GM12891 (cell line): ENCODE data around the gene C12orf43. TPM values are rescaled to one million over a fixed set of nuclear protein-coding genes. Genes with fewer than 3 reads are reported as not detected.
"Not testable (repeated sequence)": the region's sequence is repeated elsewhere in the genome, so short reads cannot be mapped to it uniquely, and the experiment has no call there.

ENCODE experiments used
- DNase-seq: peaks from one replicate; pipeline ENCODE4 v3.0.0; 2011; ENCODE audit warnings: low spot score; ENCODE audit not compliant: insufficient read length
- FAIRE-seq: peaks from 2 replicates; lab custom pipeline; 2011; peaks lifted over from hg19 to GRCh38; lab: Jason Lieb, UNC
- PAX5 ChIP-seq: IDR thresholded peaks from 2 replicates; pipeline ENCODE4 v1.6.1; 2011; ENCODE audit warnings: low read length, moderate library complexity, mild to moderate bottlenecking; ENCODE audit not compliant: insufficient read depth, severe bottlenecking
- POLR2A ChIP-seq: IDR thresholded peaks from 2 replicates; pipeline ENCODE4 v1.6.1; 2011; ENCODE audit warnings: low read depth, low read length, control low read depth
- POLR2AphosphoS5 ChIP-seq: IDR thresholded peaks from 2 replicates; pipeline ENCODE4 v1.6.1; 2011; ENCODE audit warnings: low read depth, low read length, control low read depth
- POU2F2 ChIP-seq: IDR thresholded peaks from 2 replicates; pipeline ENCODE4 v1.6.1; 2011; ENCODE audit warnings: low read depth, mild to moderate bottlenecking, control low read depth, low read length, moderate library complexity
- SPI1 ChIP-seq: IDR thresholded peaks from 2 replicates; pipeline ENCODE4 v1.6.1; 2011; ENCODE audit warnings: low read depth, low read length, control low read depth
- TAF1 ChIP-seq: IDR thresholded peaks from 2 replicates; pipeline ENCODE4 v1.6.1; 2011; ENCODE audit warnings: low read depth, low read length, control low read depth
- polyA plus RNA-seq: library from polyadenylated mRNA; unstranded; fragments of >200 nt; gene quantifications from one replicate; pipeline ENCODE4 v1.2.1, GENCODE V29; 2012; ENCODE audit warnings: low read depth, missing spikeins, inconsistent platforms; ENCODE audit not compliant: missing spikeins

Gene C12orf43, protein sequence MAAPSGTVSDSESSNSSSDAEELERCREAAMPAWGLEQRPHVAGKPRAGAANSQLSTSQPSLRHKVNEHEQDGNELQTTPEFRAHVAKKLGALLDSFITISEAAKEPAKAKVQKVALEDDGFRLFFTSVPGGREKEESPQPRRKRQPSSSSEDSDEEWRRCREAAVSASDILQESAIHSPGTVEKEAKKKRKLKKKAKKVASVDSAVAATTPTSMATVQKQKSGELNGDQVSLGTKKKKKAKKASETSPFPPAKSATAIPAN
- polyA plus RNA-seq = 12.8 TPM

DNA sequence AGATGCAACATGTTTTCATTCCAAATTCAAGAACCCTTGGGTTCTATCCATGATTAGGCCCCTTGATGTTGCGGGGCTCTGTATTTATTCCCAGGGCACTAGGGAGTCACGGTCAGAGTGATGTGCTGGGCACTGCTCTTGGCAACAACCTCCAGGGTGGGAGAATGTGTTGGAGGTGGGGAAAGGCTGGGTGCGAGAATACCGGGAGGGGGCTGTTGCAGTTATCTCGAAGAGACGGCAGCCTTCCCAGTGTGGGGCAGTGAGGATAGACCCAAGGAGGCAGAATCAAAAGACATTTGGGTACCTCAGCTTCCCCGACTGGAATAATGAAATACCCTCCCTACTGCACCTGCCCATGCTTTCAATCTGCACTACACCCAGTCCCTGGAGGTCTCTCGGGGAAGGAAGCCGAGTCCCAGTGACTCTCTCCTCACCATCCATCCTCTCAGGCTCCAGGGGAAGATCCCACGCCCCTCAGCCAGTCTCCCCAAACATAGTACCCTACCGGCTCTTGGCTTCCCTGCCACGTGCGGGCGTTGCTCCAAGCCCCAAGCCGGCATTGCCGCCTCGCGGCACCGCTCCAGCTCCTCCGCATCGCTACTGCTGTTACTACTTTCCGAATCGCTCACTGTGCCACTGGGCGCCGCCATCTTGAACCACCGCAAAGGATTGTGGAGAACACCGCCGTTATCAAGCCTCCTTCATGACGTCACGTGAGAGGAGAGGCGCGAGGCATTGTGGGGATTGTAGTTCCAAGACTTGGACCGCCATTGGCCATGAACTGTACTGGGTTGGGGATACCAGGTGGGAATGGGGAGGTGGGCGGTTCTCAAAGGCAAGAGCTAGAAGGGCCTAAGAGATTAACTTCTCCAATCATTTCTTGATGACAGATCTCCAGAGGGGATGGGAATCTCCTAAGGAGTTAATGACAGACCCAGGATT lies at the start of gene C12orf43:
Gene C12orf43 (minus strand): TSS at position 663 of the 942 bp plus-strand sequence. CDS start 13 bp downstream, at position 650.
- peak; percentile 99 for FAIRE-seq
- TF ChIP-seq SPI1 = no peak
- TF ChIP-seq POLR2A = peak; percentile 84
- TF ChIP-seq POLR2AphosphoS5 = peak; percentile 48; the same call in 1 of the 2 replicates
- peak; percentile 86 for TF ChIP-seq TAF1
- no peak for TF ChIP-seq PAX5
- no peak; the same call in 1 of the 2 replicates for TF ChIP-seq POU2F2

DNA sequence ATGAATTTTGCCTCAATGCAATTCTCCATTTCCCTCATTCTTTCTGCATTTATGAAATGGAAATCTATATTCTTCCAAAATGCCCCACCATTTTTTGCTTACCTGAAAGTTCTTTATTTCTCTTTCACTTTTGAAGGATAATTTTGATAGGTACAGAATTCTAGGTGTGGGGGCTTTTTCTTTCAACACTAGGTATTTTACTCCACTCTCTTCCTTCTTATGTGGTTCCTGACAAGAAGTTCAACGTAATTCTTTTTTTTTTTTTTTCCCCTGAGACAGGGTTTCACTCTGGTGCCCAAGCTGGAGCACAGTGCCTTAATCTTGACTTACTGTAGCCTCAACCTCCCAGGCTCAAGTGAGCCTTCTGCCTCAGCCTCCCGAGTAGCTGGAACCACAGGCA lies 49.1 kb upstream of the C12orf43 start:
- no peak for FAIRE-seq
- no peak for TF ChIP-seq SPI1
- DNase-seq = no peak

More for the DNA sequence above, at the start of gene C12orf43:
- peak; percentile 73 for DNase-seq

DNA sequence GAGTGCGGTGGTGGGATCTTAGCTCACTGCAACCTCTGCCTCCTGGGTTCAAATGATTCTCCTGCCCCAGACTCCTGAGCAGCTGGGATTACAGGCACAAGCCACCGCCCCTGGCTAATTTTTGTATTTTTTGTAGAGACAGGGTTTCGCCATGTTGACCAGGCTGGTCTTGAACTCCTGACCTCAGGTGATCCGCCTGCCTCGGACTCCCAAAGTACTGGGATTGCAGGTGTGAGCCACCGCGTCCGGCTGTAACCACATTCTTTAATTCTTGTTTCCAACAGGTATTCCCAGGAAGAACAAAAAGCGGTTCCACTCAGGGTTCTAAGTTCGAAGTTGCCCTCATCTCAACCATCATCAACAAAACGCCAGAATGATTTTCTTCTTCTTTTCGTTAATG lies 48.3 kb upstream of the C12orf43 start:
- DNase-seq, FAIRE-seq: not testable (repeated sequence)

DNA sequence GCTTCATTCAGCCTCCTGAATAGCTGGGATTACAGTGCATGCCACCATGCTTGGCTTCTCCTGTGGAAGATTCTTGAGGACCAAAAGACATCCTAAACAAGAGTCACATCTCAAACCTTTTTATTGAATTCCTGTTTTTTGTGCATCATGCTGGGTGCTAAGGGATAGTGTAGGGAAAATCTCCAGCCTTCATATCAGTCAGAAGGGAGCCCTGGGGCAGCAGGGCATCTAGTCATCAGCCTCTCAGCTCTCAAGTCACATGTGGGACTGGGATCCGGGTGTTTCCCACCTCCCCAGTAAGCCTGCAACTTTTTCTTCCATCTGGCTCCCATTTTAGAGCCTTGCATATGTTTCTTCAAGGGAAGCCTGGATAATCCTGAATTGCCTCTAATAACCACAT lies 47.8 kb upstream of the C12orf43 start:
- TF ChIP-seq PAX5 = no peak
- no peak for FAIRE-seq
- no peak for DNase-seq

DNA sequence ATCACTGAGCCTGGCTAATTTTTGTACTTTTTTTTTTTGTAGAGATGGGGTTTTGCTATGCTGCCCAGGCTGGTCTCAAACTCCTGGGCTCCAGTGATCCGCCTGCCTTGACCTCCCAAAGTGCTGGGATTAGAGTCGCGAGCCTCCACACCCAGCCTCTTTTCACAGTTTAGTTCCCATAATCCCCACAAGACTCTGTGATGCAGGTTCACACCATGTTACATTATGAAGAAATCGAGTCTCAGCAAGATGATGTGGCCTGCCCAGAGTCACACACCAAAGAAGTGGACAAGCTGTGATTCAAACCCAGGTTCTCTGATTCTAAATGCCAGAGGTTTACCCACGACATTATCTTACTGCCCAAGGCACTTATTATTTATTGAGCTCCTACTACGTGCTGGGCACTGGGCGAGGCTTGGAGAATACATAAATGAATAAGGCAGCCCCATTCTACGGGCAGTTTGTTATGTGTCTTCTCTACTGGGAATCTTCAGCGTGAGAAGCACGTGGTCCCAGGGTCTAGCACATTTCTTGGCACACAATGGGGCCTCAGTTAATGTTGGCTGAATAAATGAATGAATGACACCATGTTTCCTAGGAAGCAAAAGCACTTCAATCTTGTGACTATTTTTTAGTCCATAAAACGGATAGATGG lies 46.2 kb upstream of the C12orf43 start:
- TF ChIP-seq POLR2AphosphoS5 = no peak
- no peak for TF ChIP-seq TAF1
- TF ChIP-seq POU2F2 = no peak
- no peak for TF ChIP-seq SPI1
- TF ChIP-seq PAX5 = no peak
- no peak for TF ChIP-seq POLR2A
- DNase-seq (no peak), FAIRE-seq (no peak)

DNA sequence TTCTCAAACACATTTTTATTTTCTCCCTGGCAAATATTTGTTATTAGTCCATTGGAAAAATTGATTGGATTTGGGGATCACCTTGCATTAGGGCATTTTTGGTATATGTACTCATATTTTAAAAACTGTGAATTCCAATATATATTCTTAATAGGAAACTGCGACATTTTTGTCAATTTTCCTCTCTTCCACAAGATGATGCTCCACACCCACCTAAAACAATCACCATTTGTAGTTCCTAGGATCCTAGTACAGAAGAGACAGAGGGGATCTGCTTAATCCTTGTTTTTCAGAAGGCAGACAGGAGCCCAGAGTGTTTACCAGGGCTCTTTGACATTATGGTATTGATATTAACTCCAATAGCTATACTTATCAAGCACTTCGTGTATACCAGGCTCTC lies 45.5 kb upstream of the C12orf43 start:
- no peak for DNase-seq
- no peak for TF ChIP-seq POLR2AphosphoS5
- TF ChIP-seq TAF1 = no peak
- no peak for TF ChIP-seq PAX5
- TF ChIP-seq SPI1 = no peak
- TF ChIP-seq POU2F2 = no peak
- TF ChIP-seq POLR2A = no peak
- FAIRE-seq = no peak

DNA sequence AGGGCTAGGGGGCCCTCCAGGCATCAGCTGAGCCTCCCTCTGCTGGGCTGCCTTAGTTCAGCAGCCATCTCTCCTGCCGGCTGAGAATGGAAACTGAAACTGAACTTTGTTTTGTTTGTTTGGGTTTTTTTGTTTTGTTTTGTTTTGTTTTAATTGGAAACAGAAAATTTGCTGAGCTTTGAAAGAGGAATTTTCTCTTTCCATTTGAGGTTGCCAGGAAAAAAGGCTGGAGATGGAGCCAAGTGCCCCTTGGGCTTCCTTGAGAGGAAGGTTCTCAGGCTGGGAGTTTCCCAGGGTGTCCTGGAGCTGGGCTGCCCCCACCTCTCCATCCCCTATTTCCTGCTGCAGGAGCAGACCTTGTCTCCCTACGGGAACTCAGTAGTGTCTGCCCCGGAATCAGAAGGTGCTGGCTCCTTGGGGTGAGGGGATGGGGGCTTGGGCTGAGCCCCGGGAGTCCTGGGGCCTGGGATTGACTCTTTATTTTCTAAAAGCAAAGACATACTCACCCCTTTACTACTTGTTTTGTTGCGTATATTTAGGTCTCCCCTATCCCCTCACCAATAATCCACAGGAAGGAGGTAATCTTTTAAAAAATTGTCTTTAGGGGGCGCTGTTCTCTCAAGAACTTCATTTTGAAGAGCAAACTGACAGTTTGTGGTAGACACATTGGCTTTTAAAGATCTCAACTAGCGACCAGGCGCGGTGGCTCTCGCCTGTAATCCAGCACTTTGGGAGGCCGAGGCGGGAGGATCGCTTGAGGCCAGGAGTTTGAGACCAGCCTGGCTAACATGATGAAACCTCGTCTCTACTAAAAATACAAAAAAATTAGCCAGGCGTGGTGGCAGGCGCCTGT lies 44.1 kb upstream of the C12orf43 start:
- peak; percentile 47 for DNase-seq
- TF ChIP-seq SPI1 = no peak
- TF ChIP-seq PAX5 = no peak
- TF ChIP-seq TAF1 = no peak
- TF ChIP-seq POLR2A = no peak
- no peak for TF ChIP-seq POU2F2
- TF ChIP-seq POLR2AphosphoS5 = no peak
- peak; percentile 79 for FAIRE-seq

DNA sequence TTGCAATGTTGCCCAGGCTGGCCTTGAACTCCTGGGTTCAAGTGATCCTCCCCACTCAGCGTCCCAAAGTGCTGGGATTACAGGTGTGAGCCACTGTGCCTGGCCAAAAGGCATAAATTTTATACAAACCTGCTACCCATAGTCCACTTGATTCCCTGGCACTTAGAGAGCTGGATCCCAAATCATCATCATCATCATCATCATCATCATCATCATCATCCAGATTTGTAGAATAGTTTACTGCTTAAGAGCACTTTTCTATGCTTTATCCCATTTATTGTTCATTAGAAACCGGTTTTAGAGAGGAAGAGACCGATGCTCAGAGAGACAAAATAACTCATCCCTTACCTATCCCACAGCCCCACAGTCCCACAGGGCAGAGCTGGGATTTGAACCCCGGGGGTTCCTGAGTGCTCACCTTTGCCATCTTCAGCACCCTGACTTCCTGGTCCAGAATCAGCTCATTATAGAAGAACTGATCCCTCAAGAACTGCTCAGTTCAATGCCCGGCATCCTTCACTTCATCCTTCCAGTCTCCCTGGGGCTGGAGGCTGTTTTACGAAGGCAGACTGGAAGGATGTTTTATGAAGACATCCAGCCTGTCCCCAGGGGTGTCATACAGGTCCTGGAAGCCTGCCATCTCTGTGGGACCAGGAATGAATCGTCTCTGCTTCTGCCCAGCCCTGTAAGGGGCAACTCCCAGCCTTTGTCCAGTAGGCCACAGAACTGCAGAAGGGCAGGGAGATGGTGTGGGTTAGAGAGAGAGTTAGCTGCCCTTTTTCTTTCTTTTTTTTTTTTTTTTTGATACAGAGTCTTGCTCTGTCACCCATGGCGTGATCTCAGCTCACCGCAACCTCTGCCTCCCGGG lies 43.0 kb upstream of the C12orf43 start:
- no peak for DNase-seq
- peak; percentile 13 for FAIRE-seq
- TF ChIP-seq POU2F2 (no peak), PAX5 (no peak), TAF1 (no peak), SPI1 (no peak)

DNA sequence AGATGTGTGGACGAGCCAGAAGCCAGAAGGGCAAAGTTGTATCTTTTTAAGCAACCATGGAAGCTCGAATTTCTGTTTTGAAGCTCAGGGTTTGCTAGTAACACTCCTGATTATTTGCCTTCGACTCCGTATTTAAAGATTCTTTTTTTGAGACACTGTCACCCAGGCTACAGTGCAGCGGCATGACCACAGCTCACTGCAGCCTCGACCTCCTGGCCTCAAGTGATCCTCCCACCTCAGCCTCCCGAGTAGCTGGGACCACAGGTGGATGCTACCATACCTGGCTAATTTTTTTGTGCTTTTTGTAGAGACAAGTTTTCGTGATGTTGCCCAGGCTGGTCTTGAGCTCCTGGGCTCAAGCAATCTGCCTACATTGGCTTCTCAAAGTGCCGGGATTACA lies 41.5 kb upstream of the C12orf43 start:
- TF ChIP-seq SPI1 (no peak), TAF1 (no peak), POU2F2 (no peak), PAX5 (no peak), POLR2A (no peak), POLR2AphosphoS5 (no peak)
- FAIRE-seq = no peak

More for the DNA sequence above, 41.5 kb upstream of the C12orf43 start:
- no peak for DNase-seq
